Measurements from ENCODE around the gene PUDP.
A peak's percentile ranks its signal among the peaks of the same experiment; 100 is the strongest.
"Not testable (repeated sequence)": the region's sequence is repeated elsewhere in the genome, so short reads cannot be mapped to it uniquely, and the experiment has no call there.

Gene PUDP

GRCh38 chrX:7147978-7148854 is at the start of gene PUDP:
TSS of gene PUDP (minus strand) at chrX:7148153. CDS start at chrX:7148113, 40 bp downstream.
- peak; percentile 68 to 75 for DNase-seq (ENCODE audit: low read depth in 2 of 2)

GRCh38 chrX:7194606-7195005 is 46.7 kb upstream of the PUDP start:
- no peak for DNase-seq (ENCODE audit: low read depth in 2 of 2)

- no peak for DNase-seq (ENCODE audit: low read depth in 2 of 2)
Measured at GRCh38 chrX:7192871-7193270, 44.9 kb upstream of the PUDP start.

GRCh38 chrX:7191681-7192110 is 43.7 kb upstream of the PUDP start:
- DNase-seq (ENCODE audit: low read depth in 2 of 2) = no peak

GRCh38 chrX:7190157-7190556 is 42.2 kb upstream of the PUDP start:
- DNase-seq (ENCODE audit: low read depth in 2 of 2) = no peak

GRCh38 chrX:7188672-7189071 is 40.7 kb upstream of the PUDP start:
- DNase-seq (ENCODE audit: low read depth in 2 of 2) = no peak

- no peak for DNase-seq (ENCODE audit: low read depth in 2 of 2)
Measured at GRCh38 chrX:7184816-7185215, 36.9 kb upstream of the PUDP start.

GRCh38 chrX:7179446-7179845 is 31.5 kb upstream of the PUDP start:
- DNase-seq (ENCODE audit: low read depth in 2 of 2) = no peak

- DNase-seq (ENCODE audit: low read depth in 2 of 2) = not testable (repeated sequence)
Measured at GRCh38 chrX:7178859-7179258, 30.9 kb upstream of the PUDP start.

- no peak for DNase-seq (ENCODE audit: low read depth in 2 of 2)
Measured at GRCh38 chrX:7170898-7171297, 22.9 kb upstream of the PUDP start.

- no peak for DNase-seq (ENCODE audit: low read depth in 2 of 2)
Measured at GRCh38 chrX:7169627-7170026, 21.7 kb upstream of the PUDP start.

- no peak for DNase-seq (ENCODE audit: low read depth in 2 of 2)
Measured at GRCh38 chrX:7168371-7168770, 20.4 kb upstream of the PUDP start.

- no peak for DNase-seq (ENCODE audit: low read depth in 2 of 2)
Measured at GRCh38 chrX:7164174-7164573, 16.2 kb upstream of the PUDP start.

GRCh38 chrX:7163146-7163677 is 15.3 kb upstream of the PUDP start:
- no peak for DNase-seq (ENCODE audit: low read depth in 2 of 2)

GRCh38 chrX:7159149-7159861 is 11.4 kb upstream of the PUDP start:
- no peak for DNase-seq (ENCODE audit: low read depth in 2 of 2)

GRCh38 chrX:7158468-7158990 is 10.6 kb upstream of the PUDP start:
- no peak for DNase-seq (ENCODE audit: low read depth in 2 of 2)

GRCh38 chrX:7156879-7157278 is 8.9 kb upstream of the PUDP start:
- DNase-seq (ENCODE audit: low read depth in 2 of 2) = no peak

- DNase-seq (ENCODE audit: low read depth in 2 of 2) = no peak
Measured at GRCh38 chrX:7155163-7155562, 7.2 kb upstream of the PUDP start.

- no peak for DNase-seq (ENCODE audit: low read depth in 2 of 2)
Measured at GRCh38 chrX:7154041-7154597, 6.2 kb upstream of the PUDP start.

- no peak for DNase-seq (ENCODE audit: low read depth in 2 of 2)
Measured at GRCh38 chrX:7153231-7153630, 5.3 kb upstream of the PUDP start.

- no peak for DNase-seq (ENCODE audit: low read depth in 2 of 2)
Measured at GRCh38 chrX:7149411-7149810, 1.5 kb upstream of the PUDP start.

- no peak for DNase-seq (ENCODE audit: low read depth in 2 of 2)
Measured at GRCh38 chrX:7147413-7147977, 458 bp downstream of the PUDP start, which contains the start of gene STS. TSS of gene STS (plus strand) at chrX:7147712. CDS start at chrX:7253200, 105,488 bp downstream.

All from activated CD8-positive, alpha-beta memory T cell treated with anti-CD3 and anti-CD28 coated beads for 4 hours (primary cell).